ENCODE data around the gene COL24A1.
"Not testable (repeated sequence)": the region's sequence is repeated elsewhere in the genome, so short reads cannot be mapped to it uniquely, and the experiment has no call there.

The COL24A1 gene

GRCh38 chr1:86138746-86139145 lies 17.8 kb downstream of the COL24A1 start:
- no peak for TF ChIP-seq ZNF274 (IDR thresholded peaks at IDR 0.05; ENCODE audit: low read depth, low read length)
- H3K4me3 ChIP-seq (ENCODE audit: low read length), result no peak overlapping the region

GRCh38 chr1:86137436-86137835 lies 19.1 kb downstream of the COL24A1 start:
- no peak for TF ChIP-seq ZNF274 (IDR thresholded peaks at IDR 0.05; ENCODE audit: low read depth, low read length)
- H3K4me3 ChIP-seq (ENCODE audit: low read length), result no peak overlapping the region

DNA sequence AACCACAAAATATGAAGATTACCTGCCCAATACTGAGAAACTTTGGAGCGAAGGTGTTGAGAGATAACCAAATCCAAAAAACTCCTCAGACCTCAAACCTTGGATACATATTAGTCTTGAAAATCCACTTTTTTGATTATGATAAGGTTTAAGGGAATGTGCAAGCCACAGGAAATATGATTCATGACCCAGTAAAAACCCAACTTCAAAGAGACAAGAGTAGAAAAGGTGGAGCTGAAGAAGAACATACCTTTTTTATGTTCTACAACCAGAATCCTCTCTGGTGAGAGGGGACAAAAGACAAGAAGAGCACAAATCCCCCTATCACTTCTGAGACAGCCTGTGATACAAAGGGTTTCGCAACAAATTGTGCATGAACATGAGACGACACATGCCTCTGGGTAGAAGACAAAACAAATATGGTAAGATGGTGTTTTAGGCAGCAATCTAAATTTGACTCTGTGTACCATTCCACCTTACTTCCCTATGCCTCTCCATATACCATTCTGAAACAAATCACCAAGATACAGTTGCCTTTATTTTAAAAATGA lies 37.3 kb downstream of the COL24A1 start:
- no peak for TF ChIP-seq ZNF274 (IDR thresholded peaks at IDR 0.05; ENCODE audit: low read depth, low read length)
- H3K4me3 ChIP-seq (ENCODE audit: low read length), result no peak overlapping the region

- no peak overlapping the region for H3K4me3 ChIP-seq (ENCODE audit: low read length)
- TF ChIP-seq ZNF274 (IDR thresholded peaks at IDR 0.05; ENCODE audit: low read depth, low read length), result no peak
Observed at GRCh38 chr1:86114816-86115400, 41.7 kb downstream of the COL24A1 start.

- TF ChIP-seq ZNF274 (IDR thresholded peaks at IDR 0.05; ENCODE audit: low read depth, low read length), result no peak
- no peak overlapping the region for H3K4me3 ChIP-seq (ENCODE audit: low read length)
Observed at GRCh38 chr1:86114236-86114635, 42.3 kb downstream of the COL24A1 start.

GRCh38 chr1:86111590-86111989 lies 45.0 kb downstream of the COL24A1 start:
- H3K4me3 ChIP-seq (ENCODE audit: low read length), result not testable (repeated sequence)

GRCh38 chr1:86110451-86111129 lies 46.0 kb downstream of the COL24A1 start:
- H3K4me3 ChIP-seq (ENCODE audit: low read length), result no peak overlapping the region
- TF ChIP-seq ZNF274 (IDR thresholded peaks at IDR 0.05; ENCODE audit: low read depth, low read length), result no peak

- H3K4me3 ChIP-seq (ENCODE audit: low read length), result no peak overlapping the region
- TF ChIP-seq ZNF274 (IDR thresholded peaks at IDR 0.05; ENCODE audit: low read depth, low read length), result no peak
Observed at GRCh38 chr1:86105533-86105866, 51.1 kb downstream of the COL24A1 start.

- TF ChIP-seq ZNF274 (IDR thresholded peaks at IDR 0.05; ENCODE audit: low read depth, low read length), result no peak
- no peak overlapping the region for H3K4me3 ChIP-seq (ENCODE audit: low read length)
Observed at GRCh38 chr1:86104606-86105532, 51.7 kb downstream of the COL24A1 start.

- H3K4me3 ChIP-seq (ENCODE audit: low read length), result no peak overlapping the region
Observed at GRCh38 chr1:86101616-86102015, 55.0 kb downstream of the COL24A1 start.

GRCh38 chr1:86100401-86100800 lies 56.2 kb downstream of the COL24A1 start:
- TF ChIP-seq ZNF274 (IDR thresholded peaks at IDR 0.05; ENCODE audit: low read depth, low read length), result no peak
- no peak overlapping the region for H3K4me3 ChIP-seq (ENCODE audit: low read length)

More at GRCh38 chr1:86101616-86102015, 55.0 kb downstream of the COL24A1 start:
- TF ChIP-seq ZNF274 (IDR thresholded peaks at IDR 0.05; ENCODE audit: low read depth, low read length), result no peak

DNA sequence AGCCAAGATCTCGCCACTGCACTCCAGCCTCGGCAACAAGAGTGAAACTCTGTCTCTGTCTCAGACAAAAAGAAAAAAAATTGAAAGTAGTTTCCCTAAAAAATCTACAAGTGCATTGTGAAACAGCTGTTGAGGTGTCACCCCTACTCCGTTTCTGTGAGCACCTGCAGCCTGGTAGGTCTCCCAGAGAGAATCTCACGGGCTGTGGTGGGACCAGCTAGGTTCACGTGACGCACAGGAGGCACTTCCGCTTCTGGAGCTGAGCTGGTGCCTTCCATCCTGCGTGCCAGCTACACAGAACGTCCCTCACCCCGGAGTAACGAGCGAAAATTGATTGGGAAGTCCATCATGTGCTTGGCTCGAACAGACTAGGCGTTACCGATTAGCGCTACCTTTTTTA lies 66.8 kb downstream of the COL24A1 start:
- no peak overlapping the region for H3K4me3 ChIP-seq (ENCODE audit: low read length)

GRCh38 chr1:86085741-86086409 lies 70.7 kb downstream of the COL24A1 start:
- H3K4me3 ChIP-seq (ENCODE audit: low read length), result no peak overlapping the region
- no peak for TF ChIP-seq ZNF274 (IDR thresholded peaks at IDR 0.05; ENCODE audit: low read depth, low read length)

More for the DNA sequence above, 66.8 kb downstream of the COL24A1 start:
- no peak for TF ChIP-seq ZNF274 (IDR thresholded peaks at IDR 0.05; ENCODE audit: low read depth, low read length)

GRCh38 chr1:86084998-86085397 lies 71.6 kb downstream of the COL24A1 start:
- no peak for TF ChIP-seq ZNF274 (IDR thresholded peaks at IDR 0.05; ENCODE audit: low read depth, low read length)
- no peak overlapping the region for H3K4me3 ChIP-seq (ENCODE audit: low read length)

Data from GM08714 (cell line).